ENCODE results near the gene NAA15.
A peak's percentile ranks its signal among the peaks of the same experiment; 100 is the strongest.

NAA15 gene

DNA sequence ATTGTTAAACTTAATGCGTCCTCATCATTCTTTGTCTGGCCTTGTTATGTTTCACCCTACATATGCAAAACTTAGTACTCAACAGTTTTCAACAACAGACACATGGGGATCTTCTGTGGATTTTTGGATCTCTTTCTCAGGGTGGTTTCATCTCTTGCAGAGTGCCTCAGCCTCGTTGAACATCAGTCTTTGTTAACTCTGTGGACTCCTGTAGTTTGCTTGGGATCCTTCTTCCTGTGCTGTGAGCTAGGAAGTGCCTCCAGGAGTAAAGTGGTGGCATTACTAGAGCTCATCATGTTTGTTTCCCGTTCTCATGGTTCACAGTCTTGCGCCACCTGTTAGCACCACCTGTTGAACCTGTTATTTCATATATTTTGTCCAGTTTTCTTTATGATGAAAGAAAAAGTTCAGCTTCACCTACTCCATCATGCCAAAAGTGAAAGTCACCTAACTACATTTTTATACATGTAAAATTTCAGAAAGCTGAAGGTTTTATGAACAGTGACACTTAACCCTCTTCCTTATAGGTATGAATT lies 28.4 kb downstream of the NAA15 start:
- Histone ChIP-seq H3K36me3 (ENCODE audit: control insufficient read depth in 2 of 2, insufficient read depth in 1 of 2, low read length in 2 of 2) (peaks cover 3 to 8% of the 10 kb centered on the region in 2 experiments; a peak in 2 of 3 replicates), H3K27ac (ENCODE audit: extremely low read depth, low read depth, low read length) (no peak overlapping the region), H3K9me3 (ENCODE audit: control insufficient read depth, insufficient read depth, low read depth, low read length) (no peaks in the 10 kb centered on the region), H3K4me1 (ENCODE audit: control insufficient read depth, insufficient read depth, low read length) (no peaks in the 10 kb centered on the region), H3K4me3 (ENCODE audit: low read depth, low read length) (no peak overlapping the region)
- ChIA-PET POLR2A (interaction anchor here (1.2 kb wide), 1 partner anchor 29 kb away, joined by 5 read pairs; the partner anchor contains the start of gene NAA15), CTCF (interaction anchor here (1.4 kb wide), 1 partner anchor 34 kb away, joined by 4 read pairs; no protein-coding TSS in a partner anchor)
- TF ChIP-seq ZBTB7A (tag by site-specific recombination; IDR thresholded peaks at IDR 0.05; ENCODE audit: low read depth): no peak
- TF ChIP-seq ZNF623 (tag by site-specific recombination; IDR thresholded peaks at IDR 0.05): no peak
- TF ChIP-seq, protein P1, sequence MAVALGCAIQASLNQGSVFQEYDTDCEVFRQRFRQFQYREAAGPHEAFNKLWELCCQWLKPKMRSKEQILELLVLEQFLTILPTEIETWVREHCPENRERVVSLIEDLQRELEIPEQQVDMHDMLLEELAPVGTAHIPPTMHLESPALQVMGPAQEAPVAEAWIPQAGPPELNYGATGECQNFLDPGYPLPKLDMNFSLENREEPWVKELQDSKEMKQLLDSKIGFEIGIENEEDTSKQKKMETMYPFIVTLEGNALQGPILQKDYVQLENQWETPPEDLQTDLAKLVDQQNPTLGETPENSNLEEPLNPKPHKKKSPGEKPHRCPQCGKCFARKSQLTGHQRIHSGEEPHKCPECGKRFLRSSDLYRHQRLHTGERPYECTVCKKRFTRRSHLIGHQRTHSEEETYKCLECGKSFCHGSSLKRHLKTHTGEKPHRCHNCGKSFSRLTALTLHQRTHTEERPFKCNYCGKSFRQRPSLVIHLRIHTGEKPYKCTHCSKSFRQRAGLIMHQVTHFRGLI (tag by site-specific recombination; IDR thresholded peaks at IDR 0.05): no peak
- TF ChIP-seq ZNF488 (tag by site-specific recombination; IDR thresholded peaks at IDR 0.05): no peak
- TF ChIP-seq SCRT2 (tag by site-specific recombination; IDR thresholded peaks at IDR 0.05): peak; percentile 97
- no peak for TF ChIP-seq BCL11A (tag by site-specific recombination; IDR thresholded peaks at IDR 0.05; ENCODE audit: low read depth)
- TF ChIP-seq REPIN1 (tag by site-specific recombination; IDR thresholded peaks at IDR 0.05; ENCODE audit: low read depth): no peak
- peak; percentile 96 for TF ChIP-seq SCRT1 (tag by site-specific recombination; IDR thresholded peaks at IDR 0.05; ENCODE audit: borderline replicate concordance)

DNA sequence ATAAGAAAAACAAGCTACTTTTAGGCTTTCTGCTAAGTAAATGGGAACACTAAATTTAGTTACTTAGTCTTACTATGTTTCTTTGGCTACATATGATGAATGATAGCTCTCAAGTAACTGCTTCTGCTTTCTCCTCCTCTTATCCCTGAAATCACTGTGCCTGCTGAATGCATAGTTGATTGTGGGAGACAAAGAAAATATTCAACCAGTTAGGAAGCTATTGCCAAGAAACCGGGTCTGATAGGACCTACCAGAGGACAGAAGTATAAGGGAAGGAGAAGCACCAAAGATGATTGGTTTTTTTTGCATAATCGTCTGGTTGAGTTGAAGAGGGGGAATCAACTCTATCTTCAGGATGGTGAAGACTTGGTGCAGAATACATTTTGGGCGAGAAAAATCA lies 29.0 kb downstream of the NAA15 start:
- Histone ChIP-seq H3K9me3 (ENCODE audit: control insufficient read depth, insufficient read depth, low read depth, low read length) (no peaks in the 10 kb centered on the region), H3K4me1 (ENCODE audit: control insufficient read depth, insufficient read depth, low read length) (no peaks in the 10 kb centered on the region), H3K4me3 (ENCODE audit: low read depth, low read length) (no peak overlapping the region), H3K36me3 (ENCODE audit: control insufficient read depth in 2 of 2, insufficient read depth in 1 of 2, low read length in 2 of 2) (peaks cover 3 to 9% of the 10 kb centered on the region in 2 experiments; a peak in 2 of 3 replicates), H3K27ac (ENCODE audit: extremely low read depth, low read depth, low read length) (no peak overlapping the region)
- ChIA-PET CTCF (interaction anchor here (1.4 to 1.7 kb wide), 2 partner anchors 34 kb away, joined by 3 to 4 read pairs; no protein-coding TSS in a partner anchor), POLR2A (interaction anchor here (1.2 kb wide), 1 partner anchor 29 kb away, joined by 5 read pairs; the partner anchor contains the start of gene NAA15)
- TF ChIP-seq ZNF175 (tag by site-specific recombination; IDR thresholded peaks at IDR 0.05): no peak
- no peak for TF ChIP-seq ZNF221 (tag by site-specific recombination; IDR thresholded peaks at IDR 0.05; ENCODE audit: borderline replicate concordance)
- TF ChIP-seq ZFP37 (tag by site-specific recombination; IDR thresholded peaks at IDR 0.05): no peak
- TF ChIP-seq ZNF18 (tag by site-specific recombination; IDR thresholded peaks at IDR 0.05): no peak
- no peak for TF ChIP-seq ZNF792 (tag by site-specific recombination; IDR thresholded peaks at IDR 0.05)
- TF ChIP-seq ZNF138 (tag by site-specific recombination; IDR thresholded peaks at IDR 0.05; ENCODE audit: borderline replicate concordance): no peak
- no peak for TF ChIP-seq ZBTB7A (tag by site-specific recombination; IDR thresholded peaks at IDR 0.05; ENCODE audit: low read depth)
- no peak for TF ChIP-seq PRDM4 (tag by site-specific recombination; IDR thresholded peaks at IDR 0.05)
- no peak for TF ChIP-seq ZNF596 (tag by site-specific recombination; IDR thresholded peaks at IDR 0.05)
- no peak for TF ChIP-seq ZFP3 (tag by site-specific recombination; IDR thresholded peaks at IDR 0.05; ENCODE audit: low read depth)
- TF ChIP-seq ZBTB26 (tag by site-specific recombination; optimal IDR thresholded peaks at IDR 0.05): no peak
- TF ChIP-seq ZNF24 (tag by site-specific recombination; IDR thresholded peaks at IDR 0.05): no peak
- TF ChIP-seq, protein P2, sequence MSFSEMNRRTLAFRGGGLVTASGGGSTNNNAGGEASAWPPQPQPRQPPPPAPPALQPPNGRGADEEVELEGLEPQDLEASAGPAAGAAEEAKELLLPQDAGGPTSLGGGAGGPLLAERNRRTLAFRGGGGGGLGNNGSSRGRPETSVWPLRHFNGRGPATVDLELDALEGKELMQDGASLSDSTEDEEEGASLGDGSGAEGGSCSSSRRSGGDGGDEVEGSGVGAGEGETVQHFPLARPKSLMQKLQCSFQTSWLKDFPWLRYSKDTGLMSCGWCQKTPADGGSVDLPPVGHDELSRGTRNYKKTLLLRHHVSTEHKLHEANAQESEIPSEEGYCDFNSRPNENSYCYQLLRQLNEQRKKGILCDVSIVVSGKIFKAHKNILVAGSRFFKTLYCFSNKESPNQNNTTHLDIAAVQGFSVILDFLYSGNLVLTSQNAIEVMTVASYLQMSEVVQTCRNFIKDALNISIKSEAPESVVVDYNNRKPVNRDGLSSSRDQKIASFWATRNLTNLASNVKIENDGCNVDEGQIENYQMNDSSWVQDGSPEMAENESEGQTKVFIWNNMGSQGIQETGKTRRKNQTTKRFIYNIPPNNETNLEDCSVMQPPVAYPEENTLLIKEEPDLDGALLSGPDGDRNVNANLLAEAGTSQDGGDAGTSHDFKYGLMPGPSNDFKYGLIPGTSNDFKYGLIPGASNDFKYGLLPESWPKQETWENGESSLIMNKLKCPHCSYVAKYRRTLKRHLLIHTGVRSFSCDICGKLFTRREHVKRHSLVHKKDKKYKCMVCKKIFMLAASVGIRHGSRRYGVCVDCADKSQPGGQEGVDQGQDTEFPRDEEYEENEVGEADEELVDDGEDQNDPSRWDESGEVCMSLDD (tag by site-specific recombination; IDR thresholded peaks at IDR 0.05): no peak
- TF ChIP-seq ZBTB1 (tag by site-specific recombination; IDR thresholded peaks at IDR 0.05): no peak
- TF ChIP-seq KLF9 (tag by site-specific recombination; IDR thresholded peaks at IDR 0.05; ENCODE audit: low read depth): no peak
- TF ChIP-seq ZFP41 (tag by site-specific recombination; IDR thresholded peaks at IDR 0.05; ENCODE audit: borderline replicate concordance): no peak
- TF ChIP-seq ZNF341 (tag by site-specific recombination; IDR thresholded peaks at IDR 0.05; ENCODE audit: low read depth): no peak
